HT-29 (cell line): ENCODE measurements around the gene GOLGA7B. TPM values are rescaled to one million over a fixed set of nuclear protein-coding genes. Genes with fewer than 3 reads are reported as not detected.
"Not testable (repeated sequence)": the region's sequence is repeated elsewhere in the genome, so short reads cannot be mapped to it uniquely, and the experiment has no call there.

Experiments
- DNase-seq: peaks from one replicate; pipeline ENCODE4 v3.0.0-alpha.2; 2015; ENCODE audit warnings: low spot score
- total RNA-seq: library from RNA; depleted of rRNA; stranded (reverse); fragments of >200 nt; shearing (Covaris generic); gene quantifications from 2 replicates; pipeline ENCODE4 v1.2.3, GENCODE V29; 2014

The GOLGA7B gene
- total RNA-seq, 1 experiment from 2014 or later, result 1.7 TPM

DNA sequence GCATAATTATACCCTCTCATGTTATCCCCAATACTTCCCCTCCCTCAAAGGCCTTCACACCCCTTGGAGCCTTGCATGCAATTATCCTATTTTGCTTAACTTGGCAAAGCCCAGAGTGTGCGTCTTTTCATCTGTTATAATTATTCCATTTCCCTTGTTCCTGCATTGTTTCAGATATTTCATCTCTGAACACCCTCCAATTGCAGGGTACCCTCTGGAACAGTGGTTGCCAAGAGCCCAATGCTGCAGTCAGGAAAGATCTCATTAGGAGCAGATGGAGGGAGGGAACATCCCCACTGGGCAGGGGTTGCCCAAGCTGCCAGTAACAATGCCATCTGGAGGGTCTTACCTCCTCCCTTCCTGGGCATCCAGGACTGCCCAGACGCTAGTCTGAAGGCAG is 18.4 kb upstream of the GOLGA7B start:
- DNase-seq, result no peak

DNA sequence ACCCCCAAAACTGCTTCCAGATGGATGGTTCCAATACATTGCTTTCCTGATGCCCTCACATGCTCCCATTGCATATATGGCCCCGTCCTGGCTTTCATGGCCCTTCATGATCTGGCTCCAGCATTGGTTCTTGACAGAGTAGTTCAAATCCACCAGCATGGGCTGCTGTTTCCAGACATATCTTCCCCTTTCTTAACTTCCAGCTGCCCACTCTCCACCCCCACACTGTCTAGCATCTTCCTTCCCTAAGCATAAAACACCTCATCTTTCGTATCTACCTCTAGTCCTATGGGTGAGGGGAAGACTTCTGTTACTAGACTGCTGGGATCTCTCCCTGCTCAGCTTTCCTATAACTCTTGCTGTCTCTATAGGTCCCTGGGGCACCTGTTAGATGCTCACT is 13.2 kb upstream of the GOLGA7B start:
- no peak for DNase-seq

DNA sequence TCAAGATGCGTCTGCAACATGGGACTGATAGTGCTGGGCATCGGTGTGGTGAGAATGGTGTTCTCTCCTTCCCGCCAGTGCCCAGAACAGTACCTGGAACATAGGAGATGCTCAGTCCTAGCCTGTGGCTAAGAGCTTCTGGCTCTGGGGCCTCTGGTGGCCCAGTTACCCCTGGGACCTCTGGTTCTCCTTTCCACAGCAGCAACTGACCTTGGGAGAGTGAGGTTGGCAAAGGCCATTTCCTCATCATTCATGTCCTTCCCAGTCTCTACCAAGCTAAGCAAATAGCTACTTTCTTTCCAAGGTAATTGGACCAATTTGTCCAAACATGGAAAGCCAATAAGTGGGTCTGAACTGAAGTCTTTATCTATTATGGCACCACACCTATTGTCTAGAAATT is 11.6 kb upstream of the GOLGA7B start:
- DNase-seq, result no peak

DNA sequence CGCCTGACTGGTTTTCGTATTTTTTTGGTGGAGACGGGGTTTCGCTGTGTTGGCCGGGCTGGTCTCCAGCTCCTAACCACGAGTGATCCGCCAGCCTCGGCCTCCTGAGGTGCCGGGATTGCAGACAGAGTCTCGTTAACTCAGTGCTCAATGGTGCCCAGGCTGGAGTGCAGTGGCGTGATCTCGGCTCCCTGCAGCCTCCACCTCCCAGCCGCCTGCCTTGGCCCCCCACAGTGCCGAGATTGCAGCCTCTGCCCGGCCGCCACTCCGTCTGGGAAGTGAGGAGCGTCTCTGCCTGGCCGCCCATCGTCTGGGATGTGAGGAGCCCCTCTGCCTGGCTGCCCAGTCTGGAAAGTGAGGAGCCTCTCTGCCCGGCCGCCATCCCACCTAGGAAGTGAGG is 8.5 kb upstream of the GOLGA7B start:
- not testable (repeated sequence) for DNase-seq

DNA sequence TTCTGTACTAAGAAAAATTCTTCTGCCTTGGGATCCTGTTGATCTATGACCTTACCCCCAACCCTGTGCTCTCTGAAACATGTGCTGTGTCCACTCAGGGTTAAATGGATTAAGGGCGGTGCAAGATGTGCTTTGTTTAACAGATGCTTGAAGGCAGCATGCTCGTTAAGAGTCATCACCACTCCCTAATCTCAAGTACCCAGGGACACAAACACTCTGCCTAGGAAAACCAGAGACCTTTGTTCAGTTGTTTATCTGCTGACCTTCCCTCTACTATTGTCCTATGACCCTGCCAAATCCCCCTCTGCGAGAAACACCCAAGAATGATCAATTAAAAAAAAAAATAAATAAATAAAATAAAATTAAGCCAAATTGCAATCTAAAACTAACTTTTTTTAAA is 7.5 kb upstream of the GOLGA7B start:
- DNase-seq, result not testable (repeated sequence)

DNA sequence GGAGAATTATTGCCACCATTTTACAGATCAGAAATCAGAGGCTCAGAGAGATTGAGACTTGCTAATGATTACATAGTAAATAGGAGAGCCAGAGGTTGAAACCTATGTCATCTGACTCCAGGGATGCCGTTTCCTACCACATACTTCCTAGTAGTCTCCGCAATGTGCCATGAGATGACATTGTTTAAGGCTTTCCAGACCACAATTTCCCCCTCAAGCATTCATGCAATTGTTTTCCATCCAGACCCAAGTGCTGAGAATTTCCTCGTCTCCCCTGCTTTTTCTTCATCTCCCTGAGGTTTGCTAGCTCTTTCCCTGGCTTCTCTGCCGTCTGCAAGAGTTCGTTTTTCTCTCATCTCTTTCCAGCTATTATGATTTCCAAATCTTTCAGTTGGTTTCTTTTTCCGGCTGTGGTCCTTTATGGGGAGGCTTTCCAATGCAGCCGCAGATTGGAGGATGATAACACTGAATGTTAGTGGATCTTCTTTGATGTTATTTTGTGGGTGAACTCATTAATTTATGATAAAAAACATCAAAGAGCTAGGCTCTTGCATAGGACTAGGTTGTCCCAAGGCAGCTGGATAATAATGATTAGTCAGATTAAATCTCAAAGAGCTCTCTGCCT is 6.9 kb upstream of the GOLGA7B start:
- no peak for DNase-seq

DNA sequence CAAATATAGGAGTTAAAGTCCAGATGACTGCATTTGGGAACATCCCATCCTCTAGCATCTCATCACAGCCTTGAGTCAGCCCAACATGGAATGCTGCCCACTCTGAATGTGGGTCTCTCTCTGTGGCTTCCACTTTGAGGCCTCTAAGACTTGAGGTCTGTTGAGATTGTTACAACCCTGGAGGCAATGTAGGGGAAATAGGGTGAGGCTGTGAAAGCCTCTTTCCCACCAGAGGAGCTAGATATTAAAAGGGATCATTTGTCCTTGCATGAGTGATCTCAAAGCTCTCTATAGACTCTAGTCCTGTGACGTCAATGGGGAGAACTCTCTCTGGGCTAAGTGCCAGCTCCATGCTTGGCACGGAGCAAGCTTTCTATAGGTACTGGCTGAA is 6.4 kb upstream of the GOLGA7B start:
- no peak for DNase-seq

GRCh38 chr10:97843972-97844371 is 5.7 kb upstream of the GOLGA7B start:
- not testable (repeated sequence) for DNase-seq

DNA sequence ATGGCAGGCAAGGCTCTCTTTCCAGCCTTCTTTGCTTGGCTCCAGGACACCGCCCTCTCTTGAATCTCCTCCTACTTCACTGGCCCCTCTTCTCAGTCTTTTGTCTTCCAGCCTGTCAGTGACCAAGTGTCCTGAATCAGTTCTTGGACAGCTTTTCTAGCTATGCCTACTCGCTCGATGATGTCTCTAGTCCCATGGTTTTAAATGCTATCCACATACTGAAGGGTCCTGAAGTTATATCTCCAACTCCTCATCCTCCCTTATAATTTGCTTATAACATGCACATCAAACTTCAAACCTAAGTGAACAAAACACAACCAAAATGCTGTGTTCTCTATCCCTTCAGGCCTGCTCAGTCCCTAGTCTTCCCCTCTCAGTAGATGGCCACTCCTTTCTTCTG is 5.0 kb upstream of the GOLGA7B start:
- DNase-seq, result no peak

GRCh38 chr10:97849103-97849686 is 448 bp upstream of the GOLGA7B start:
- DNase-seq, result peak; percentile 79

- no peak for DNase-seq
These were observed 803 bp downstream of the GOLGA7B start for GRCh38 chr10:97850446-97850845.

GRCh38 chr10:97851341-97852001 is 1.8 kb downstream of the GOLGA7B start:
- DNase-seq, result no peak

- DNase-seq, result no peak
These were observed 2.6 kb downstream of the GOLGA7B start for GRCh38 chr10:97852277-97852676.

GRCh38 chr10:97852840-97853405 is 3.3 kb downstream of the GOLGA7B start:
- no peak for DNase-seq

GRCh38 chr10:97854743-97855142 is 5.1 kb downstream of the GOLGA7B start:
- no peak for DNase-seq

DNA sequence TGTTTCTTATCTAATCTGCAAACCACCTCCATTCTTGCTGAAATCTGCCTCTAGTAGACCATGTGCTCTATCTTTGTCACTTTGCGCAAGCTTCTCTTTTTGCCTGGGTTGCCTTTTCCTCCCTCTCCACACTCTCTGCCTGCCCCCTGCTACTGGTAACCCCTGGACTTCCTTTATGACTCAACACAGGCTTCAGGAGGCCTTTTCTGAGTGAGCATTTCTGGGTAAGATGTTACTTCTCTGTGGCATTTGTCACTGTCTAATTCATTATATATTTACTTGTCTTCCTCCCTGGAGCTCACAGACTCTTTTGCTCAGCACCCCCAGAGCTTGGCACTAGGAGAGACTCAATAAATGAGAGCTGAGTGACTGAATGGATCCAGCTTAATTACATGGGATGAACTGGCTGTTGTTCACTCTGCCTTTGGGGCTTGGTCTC is 8.4 kb downstream of the GOLGA7B start:
- peak; percentile 26 for DNase-seq

DNA sequence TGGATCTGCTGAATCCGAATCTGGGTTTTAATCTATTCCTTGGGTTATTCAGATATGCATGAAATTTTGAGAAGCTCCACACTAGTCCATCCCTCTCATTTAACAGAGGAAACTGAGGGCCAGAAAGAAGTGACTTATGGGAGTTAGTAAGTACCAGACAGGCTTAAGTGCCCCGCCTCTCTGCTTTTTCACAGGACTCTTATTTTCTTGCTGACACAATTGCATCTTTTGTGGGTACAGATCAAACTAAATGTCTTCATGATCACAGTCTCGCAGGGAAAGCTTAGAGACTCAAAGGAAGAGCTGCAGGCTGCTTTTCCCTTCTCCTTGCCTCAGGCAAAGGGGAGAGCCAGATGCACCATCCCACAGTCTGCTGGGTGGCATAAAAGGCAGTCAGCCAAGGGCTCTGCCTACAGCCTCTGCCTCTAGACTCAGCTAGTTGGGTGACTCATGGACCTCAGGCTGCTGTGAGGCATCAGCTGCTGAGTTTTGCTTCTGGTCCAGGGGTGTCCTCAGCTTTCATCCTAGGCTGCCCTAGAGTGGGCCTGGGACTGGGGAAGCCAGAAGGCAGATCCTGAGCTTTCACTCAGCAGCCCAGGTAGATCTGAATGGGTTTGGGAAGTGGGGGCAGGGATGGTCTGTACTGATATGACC is 11.6 kb downstream of the GOLGA7B start:
- peak; percentile 17 for DNase-seq

DNA sequence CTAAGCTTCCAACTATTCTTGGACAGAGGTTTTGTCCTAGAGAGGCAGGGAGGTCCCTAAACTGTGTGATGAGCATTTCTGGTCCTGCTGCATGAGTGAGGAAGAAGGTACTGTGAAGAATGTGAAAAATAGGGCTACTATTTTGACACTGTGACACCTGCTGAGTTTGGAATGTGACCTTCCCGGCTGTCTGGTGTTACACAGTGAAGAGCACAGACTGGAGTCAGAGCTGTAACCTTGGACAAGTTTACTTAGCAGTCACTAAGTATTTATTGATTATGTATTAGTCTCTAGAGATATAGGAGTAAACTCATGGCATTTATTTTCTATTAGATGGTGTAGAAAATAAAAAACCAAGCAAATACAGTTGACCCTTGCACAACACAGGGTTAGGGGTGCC is 12.3 kb downstream of the GOLGA7B start:
- no peak for DNase-seq

GRCh38 chr10:97863808-97864207 is 14.2 kb downstream of the GOLGA7B start:
- no peak for DNase-seq

DNA sequence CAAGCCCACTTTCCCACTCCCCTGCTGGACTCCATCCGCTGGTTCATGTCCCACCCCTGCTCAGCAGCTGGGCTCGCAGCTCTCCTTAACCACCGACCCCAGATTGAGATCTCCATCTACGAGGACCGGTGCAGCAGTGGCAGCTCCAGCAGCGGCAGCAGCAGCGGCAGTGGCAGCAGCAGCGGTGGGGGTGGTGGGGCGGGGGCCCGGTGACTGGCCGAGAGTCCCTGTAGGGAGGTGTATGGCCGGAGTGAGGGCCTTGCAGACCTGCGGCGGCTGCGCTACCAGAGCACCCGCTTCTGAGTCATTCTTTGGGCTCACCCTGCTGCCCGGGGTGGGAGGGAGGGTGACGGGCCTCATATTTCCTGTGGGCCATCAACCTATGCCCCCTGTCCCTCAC is 15.8 kb downstream of the GOLGA7B start:
- DNase-seq, result no peak

GRCh38 chr10:97866524-97867219 is 17.0 kb downstream of the GOLGA7B start:
- DNase-seq, result no peak
